ENCODE measurements around the gene VGLL1. TPM values are rescaled to one million over a fixed set of nuclear protein-coding genes. Genes with fewer than 3 reads are reported as not detected.

The VGLL1 gene
- total RNA-seq (2021; ENCODE audit: unreplicated experiment) (not detected), Bru-seq, nascent RNA (percentile 4 among the genes with signal in this experiment), BruChase-seq, experiment 1, labeled RNA remaining after a 6-hour chase (not detected), BruChase-seq, experiment 2, labeled RNA remaining after a 2-hour chase (not detected)
- 0.12 TPM in 1 of 2 replicates, not detected in the other for polyA plus RNA-seq (2012)
- long read RNA-seq: 0 reads

DNA sequence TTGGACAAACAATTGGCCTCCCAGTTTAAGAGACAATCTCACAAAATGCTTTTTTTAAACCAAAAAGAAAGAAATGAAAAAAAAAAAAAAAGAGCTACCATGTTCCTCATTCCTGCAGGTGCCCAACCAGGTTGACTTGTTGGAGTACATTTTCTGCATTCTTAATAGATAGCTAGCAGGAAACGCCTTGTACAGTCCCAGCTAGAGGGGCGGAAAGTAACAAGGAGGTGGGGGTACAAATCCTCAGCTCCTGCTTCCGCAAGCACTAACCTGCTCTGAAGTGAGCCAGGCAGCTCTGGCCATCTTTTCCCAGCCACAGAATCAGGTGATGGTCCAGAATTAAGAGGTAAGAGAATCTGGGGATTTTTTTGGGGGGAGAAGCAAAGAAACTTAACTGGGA lies at the start of gene VGLL1:
TSS of gene VGLL1 (plus strand) at position 265 of the 400 bp plus-strand sequence. CDS start 3,806 bp downstream, outside the sequence.
- Histone ChIP-seq H4K20me1 (ENCODE audit: insufficient read depth) (no peaks in the 10 kb centered on the region), H3K27me3 (ENCODE audit: insufficient read depth, low read length) (no peaks in the 10 kb centered on the region), H3K4me3 (replicated peaks in 1 of 2; ENCODE audit: low read depth in 1 of 2, low read length in 2 of 2) (no peak within 1 kb of the TSS), H3K9ac (ENCODE audit: low read length) (no peak within 1 kb of the TSS), H3K36me3 (ENCODE audit: control insufficient read depth in 1 of 2, insufficient read depth in 2 of 2, low read length in 2 of 2) (no peaks in the 10 kb centered on the region), H3K4me1 (ENCODE audit: control insufficient read depth in 1 of 2, insufficient read depth in 2 of 2, low read length in 2 of 2) (no peaks in the 10 kb centered on the region), H3K9me2 (ENCODE audit: insufficient read depth) (no peaks in the 10 kb centered on the region), H3K4me2 (ENCODE audit: low read length) (no peak within 1 kb of the TSS), H3K9me3 (ENCODE audit: control insufficient read depth in 1 of 2, insufficient read depth in 1 of 2, low read depth in 1 of 2, low read length in 2 of 2) (no peaks in the 10 kb centered on the region), H2AFZ (ENCODE audit: low read depth, low read length, poor library complexity, severe bottlenecking) (no peak within 1 kb of the TSS), H3K27ac (ENCODE audit: low read depth, low read length) (no peak within 1 kb of the TSS), H3K79me2 (ENCODE audit: insufficient read depth, low read length) (no peaks in the 10 kb centered on the region)
- RAD21 ChIA-PET (ENCODE audit: low non-redundant PET in 1 of 2, low total read pairs in 2 of 2, uncharacterized antibody in 2 of 2, unreplicated experiment in 2 of 2): no interaction called here
- BruUV-seq (replicated peaks): no TSS peak
- intact Hi-C loops (cut with micrococcal nuclease): no loop called here
- CTCF ChIA-PET: interaction anchor here (0.7 kb wide), 1 partner anchor 177 kb away, joined by 3 read pairs; no protein-coding TSS in a partner anchor
- ATAC-seq (no peak), DNase-seq (ENCODE audit: low read depth, low spot score) (no peak)
- POLR2A ChIA-PET: no interaction called here
- no peak for TF ChIP-seq ZNF274 (IDR thresholded peaks at IDR 0.05; ENCODE audit: low read depth, low read length)
- TF ChIP-seq, protein P1, sequence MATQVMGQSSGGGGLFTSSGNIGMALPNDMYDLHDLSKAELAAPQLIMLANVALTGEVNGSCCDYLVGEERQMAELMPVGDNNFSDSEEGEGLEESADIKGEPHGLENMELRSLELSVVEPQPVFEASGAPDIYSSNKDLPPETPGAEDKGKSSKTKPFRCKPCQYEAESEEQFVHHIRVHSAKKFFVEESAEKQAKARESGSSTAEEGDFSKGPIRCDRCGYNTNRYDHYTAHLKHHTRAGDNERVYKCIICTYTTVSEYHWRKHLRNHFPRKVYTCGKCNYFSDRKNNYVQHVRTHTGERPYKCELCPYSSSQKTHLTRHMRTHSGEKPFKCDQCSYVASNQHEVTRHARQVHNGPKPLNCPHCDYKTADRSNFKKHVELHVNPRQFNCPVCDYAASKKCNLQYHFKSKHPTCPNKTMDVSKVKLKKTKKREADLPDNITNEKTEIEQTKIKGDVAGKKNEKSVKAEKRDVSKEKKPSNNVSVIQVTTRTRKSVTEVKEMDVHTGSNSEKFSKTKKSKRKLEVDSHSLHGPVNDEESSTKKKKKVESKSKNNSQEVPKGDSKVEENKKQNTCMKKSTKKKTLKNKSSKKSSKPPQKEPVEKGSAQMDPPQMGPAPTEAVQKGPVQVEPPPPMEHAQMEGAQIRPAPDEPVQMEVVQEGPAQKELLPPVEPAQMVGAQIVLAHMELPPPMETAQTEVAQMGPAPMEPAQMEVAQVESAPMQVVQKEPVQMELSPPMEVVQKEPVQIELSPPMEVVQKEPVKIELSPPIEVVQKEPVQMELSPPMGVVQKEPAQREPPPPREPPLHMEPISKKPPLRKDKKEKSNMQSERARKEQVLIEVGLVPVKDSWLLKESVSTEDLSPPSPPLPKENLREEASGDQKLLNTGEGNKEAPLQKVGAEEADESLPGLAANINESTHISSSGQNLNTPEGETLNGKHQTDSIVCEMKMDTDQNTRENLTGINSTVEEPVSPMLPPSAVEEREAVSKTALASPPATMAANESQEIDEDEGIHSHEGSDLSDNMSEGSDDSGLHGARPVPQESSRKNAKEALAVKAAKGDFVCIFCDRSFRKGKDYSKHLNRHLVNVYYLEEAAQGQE (IDR thresholded peaks at IDR 0.05; ENCODE audit: low read depth): no peak
- TF ChIP-seq SRF (IDR thresholded peaks at IDR 0.05; ENCODE audit: low read depth): no peak
- TF ChIP-seq CTCF (IDR thresholded peaks at IDR 0.05 in 2 of 3, conservative IDR thresholded peaks at IDR 0.05 in 1 of 3; ENCODE audit: borderline replicate concordance in 1 of 3, insufficient read depth in 1 of 3, low read depth in 2 of 3, low read length in 2 of 3): no peak
- TF ChIP-seq RAD21 (IDR thresholded peaks at IDR 0.05; ENCODE audit: low read depth): no peak
- TF ChIP-seq POLR2AphosphoS5 (IDR thresholded peaks at IDR 0.05; ENCODE audit: low read depth, low read length): no peak
- no peak for TF ChIP-seq FOSL1 (IDR thresholded peaks at IDR 0.05; ENCODE audit: low read depth)
- TF ChIP-seq, protein P2, sequence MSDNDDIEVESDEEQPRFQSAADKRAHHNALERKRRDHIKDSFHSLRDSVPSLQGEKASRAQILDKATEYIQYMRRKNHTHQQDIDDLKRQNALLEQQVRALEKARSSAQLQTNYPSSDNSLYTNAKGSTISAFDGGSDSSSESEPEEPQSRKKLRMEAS (IDR thresholded peaks at IDR 0.05): no peak
- TF ChIP-seq, protein P3, sequence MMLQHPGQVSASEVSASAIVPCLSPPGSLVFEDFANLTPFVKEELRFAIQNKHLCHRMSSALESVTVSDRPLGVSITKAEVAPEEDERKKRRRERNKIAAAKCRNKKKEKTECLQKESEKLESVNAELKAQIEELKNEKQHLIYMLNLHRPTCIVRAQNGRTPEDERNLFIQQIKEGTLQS (IDR thresholded peaks at IDR 0.05): no peak
- TF ChIP-seq POLR2A (IDR thresholded peaks at IDR 0.05; ENCODE audit: borderline replicate concordance, extremely low read depth, insufficient read depth, insufficient read length): no peak
- TF ChIP-seq EZH2phosphoT487 (IDR thresholded peaks at IDR 0.05; ENCODE audit: borderline replicate concordance): no peak
- TF ChIP-seq EZH2 (IDR thresholded peaks at IDR 0.05): no peak
- TF ChIP-seq SP1 (IDR thresholded peaks at IDR 0.05; ENCODE audit: low read depth): no peak
- TF ChIP-seq SIN3A (IDR thresholded peaks at IDR 0.05; ENCODE audit: low read depth): no peak
- no peak for TF ChIP-seq ZFX (IDR thresholded peaks at IDR 0.05)
- TF ChIP-seq CEBPB (IDR thresholded peaks at IDR 0.05; ENCODE audit: low read depth): no peak
- TF ChIP-seq EGR1 (IDR thresholded peaks at IDR 0.05; ENCODE audit: low read depth): no peak
- no peak for TF ChIP-seq CBX3 (IDR thresholded peaks at IDR 0.05; ENCODE audit: low read depth)
- no peak for TF ChIP-seq JUND (IDR thresholded peaks at IDR 0.05)
